ENCODE results near the gene PPIL6.

- TF ChIP-seq POLR2AphosphoS5 (IDR thresholded peaks at IDR 0.05; ENCODE audit: low read depth, low read length), result no peak
- peak; percentile 12; the same call in 1 of the 2 replicates for TF ChIP-seq POLR2A (IDR thresholded peaks at IDR 0.05; ENCODE audit: low read depth, low read length)
- no peak for TF ChIP-seq TAF1 (IDR thresholded peaks at IDR 0.05; ENCODE audit: borderline replicate concordance, low read depth, low read length)
Measured at GRCh38 chr6:109453594-109454495, 13.4 kb upstream of the PPIL6 start.

All from GM12892 (cell line).